Measurements from ENCODE around the gene NCKAP5. TPM values are rescaled to one million over a fixed set of nuclear protein-coding genes. Genes with fewer than 3 reads are reported as not detected.

Gene NCKAP5
- polyA plus RNA-seq, 1 experiment = 2.1 TPM

DNA sequence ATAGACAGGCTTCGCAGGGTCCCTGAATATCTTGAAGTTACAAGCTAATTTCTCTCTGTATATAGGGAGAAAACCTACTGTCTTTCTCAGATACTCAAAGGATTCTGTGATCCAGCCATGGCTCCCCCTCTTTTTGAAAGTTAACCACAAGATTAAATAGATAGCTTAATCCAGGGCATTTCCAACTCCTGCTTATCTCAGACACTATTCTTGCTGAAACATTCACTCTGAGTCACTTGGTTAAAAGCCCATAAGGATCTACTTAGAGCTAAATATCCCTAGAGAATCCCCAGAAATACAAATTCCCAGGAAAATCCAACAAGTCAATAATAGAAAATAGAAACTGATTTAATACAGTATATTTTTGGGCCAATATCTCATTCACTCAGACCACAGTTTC is 719.1 kb downstream of the NCKAP5 start:
- TF ChIP-seq, protein P1, sequence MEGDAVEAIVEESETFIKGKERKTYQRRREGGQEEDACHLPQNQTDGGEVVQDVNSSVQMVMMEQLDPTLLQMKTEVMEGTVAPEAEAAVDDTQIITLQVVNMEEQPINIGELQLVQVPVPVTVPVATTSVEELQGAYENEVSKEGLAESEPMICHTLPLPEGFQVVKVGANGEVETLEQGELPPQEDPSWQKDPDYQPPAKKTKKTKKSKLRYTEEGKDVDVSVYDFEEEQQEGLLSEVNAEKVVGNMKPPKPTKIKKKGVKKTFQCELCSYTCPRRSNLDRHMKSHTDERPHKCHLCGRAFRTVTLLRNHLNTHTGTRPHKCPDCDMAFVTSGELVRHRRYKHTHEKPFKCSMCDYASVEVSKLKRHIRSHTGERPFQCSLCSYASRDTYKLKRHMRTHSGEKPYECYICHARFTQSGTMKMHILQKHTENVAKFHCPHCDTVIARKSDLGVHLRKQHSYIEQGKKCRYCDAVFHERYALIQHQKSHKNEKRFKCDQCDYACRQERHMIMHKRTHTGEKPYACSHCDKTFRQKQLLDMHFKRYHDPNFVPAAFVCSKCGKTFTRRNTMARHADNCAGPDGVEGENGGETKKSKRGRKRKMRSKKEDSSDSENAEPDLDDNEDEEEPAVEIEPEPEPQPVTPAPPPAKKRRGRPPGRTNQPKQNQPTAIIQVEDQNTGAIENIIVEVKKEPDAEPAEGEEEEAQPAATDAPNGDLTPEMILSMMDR (IDR thresholded peaks at IDR 0.05; ENCODE audit: insufficient read depth, low read depth, low read length) = no peak
- Histone ChIP-seq H3K4me3 (ENCODE audit: low read depth, low read length) (no peak overlapping the region), H3K36me3 (ENCODE audit: control insufficient read depth, insufficient read depth, low read length) (no peaks in the 10 kb centered on the region), H3K27me3 (ENCODE audit: control insufficient read depth, insufficient read depth, low read length) (no peaks in the 10 kb centered on the region)
- POLR2A ChIA-PET = interaction anchor here (0.6 kb wide), 1 partner anchor 411 kb away, joined by 8 read pairs; no protein-coding TSS in a partner anchor
- no peak for DNase-seq (ENCODE audit: low read depth)
- CTCF ChIA-PET = no interaction called here

DNA sequence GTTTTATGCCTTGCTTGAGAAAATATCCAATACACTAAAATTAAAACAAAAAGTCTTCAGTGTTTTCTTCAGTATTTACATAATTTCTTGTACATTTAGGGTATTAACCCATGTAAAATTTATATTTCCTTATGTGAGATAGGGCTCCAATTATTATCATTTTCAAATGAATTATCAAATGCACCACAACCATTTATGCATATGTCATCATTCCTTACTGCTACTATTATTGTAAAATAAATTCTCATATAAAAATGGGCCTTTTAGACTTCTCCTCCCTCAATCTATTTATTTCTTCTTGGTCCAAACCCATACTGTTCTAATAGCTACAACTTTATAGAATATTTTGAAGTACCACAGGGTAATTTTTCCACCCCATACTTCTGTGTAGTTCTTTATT is 722.9 kb downstream of the NCKAP5 start:
- TF ChIP-seq, protein P1 (IDR thresholded peaks at IDR 0.05; ENCODE audit: insufficient read depth, low read depth, low read length) = no peak
- POLR2A ChIA-PET = no interaction called here

DNA sequence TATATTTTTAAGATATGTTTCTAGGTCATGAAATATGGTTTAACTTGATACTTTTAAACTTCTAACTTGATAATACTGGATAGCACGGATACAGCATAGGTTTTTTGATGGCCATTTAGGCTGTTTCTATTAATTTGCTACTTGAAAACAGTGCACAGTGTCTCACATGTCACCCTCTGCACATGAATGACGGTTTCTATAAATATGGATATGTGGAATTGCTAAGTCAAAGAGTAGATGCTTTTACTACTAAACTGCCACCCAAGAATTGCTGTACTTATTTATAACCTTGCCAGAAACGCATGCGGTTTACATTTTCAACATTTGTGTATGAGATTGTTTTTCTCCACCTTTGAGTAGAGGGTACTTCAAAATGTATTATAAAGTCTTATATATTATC is 723.7 kb downstream of the NCKAP5 start:
- no peak for DNase-seq (ENCODE audit: low read depth)
- ChIA-PET POLR2A (no interaction called here), CTCF (no interaction called here)
- H3K36me3 ChIP-seq (ENCODE audit: control insufficient read depth, insufficient read depth, low read length) = no peaks in the 10 kb centered on the region
- no peak overlapping the region for H3K4me3 ChIP-seq (ENCODE audit: low read depth, low read length)
- no peaks in the 10 kb centered on the region for H3K27me3 ChIP-seq (ENCODE audit: control insufficient read depth, insufficient read depth, low read length)
- TF ChIP-seq, protein P1 (IDR thresholded peaks at IDR 0.05; ENCODE audit: insufficient read depth, low read depth, low read length) = no peak

More for the DNA sequence above, 722.9 kb downstream of the NCKAP5 start:
- H3K4me3 ChIP-seq (ENCODE audit: low read depth, low read length) = no peak overlapping the region
- H3K36me3 ChIP-seq (ENCODE audit: control insufficient read depth, insufficient read depth, low read length) = no peaks in the 10 kb centered on the region
- DNase-seq (ENCODE audit: low read depth) = no peak
- H3K27me3 ChIP-seq (ENCODE audit: control insufficient read depth, insufficient read depth, low read length) = no peaks in the 10 kb centered on the region
- CTCF ChIA-PET = no interaction called here

DNA sequence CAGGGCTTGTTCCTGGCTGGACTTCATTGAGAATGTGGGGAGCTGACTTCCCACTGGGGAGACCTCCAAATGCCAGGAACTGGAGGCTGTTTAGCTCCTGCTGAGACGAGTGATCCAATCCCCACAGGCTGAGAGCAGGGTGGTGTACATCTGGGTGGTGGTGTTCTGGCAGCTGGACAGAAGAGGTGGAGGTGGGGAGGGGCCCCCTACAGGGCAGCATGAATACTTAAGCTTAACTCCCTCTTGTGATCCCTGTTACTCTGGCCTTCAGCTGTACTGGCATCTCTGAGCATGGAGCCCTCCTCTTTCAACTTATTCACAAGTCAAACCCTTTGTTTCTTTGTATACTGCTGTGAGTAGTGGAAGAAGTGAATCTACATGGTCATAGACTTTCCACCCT is 730.5 kb downstream of the NCKAP5 start:
- DNase-seq (ENCODE audit: low read depth) = no peak
- TF ChIP-seq, protein P1 (IDR thresholded peaks at IDR 0.05; ENCODE audit: insufficient read depth, low read depth, low read length) = no peak
- no peak overlapping the region for H3K4me3 ChIP-seq (ENCODE audit: low read depth, low read length)

DNA sequence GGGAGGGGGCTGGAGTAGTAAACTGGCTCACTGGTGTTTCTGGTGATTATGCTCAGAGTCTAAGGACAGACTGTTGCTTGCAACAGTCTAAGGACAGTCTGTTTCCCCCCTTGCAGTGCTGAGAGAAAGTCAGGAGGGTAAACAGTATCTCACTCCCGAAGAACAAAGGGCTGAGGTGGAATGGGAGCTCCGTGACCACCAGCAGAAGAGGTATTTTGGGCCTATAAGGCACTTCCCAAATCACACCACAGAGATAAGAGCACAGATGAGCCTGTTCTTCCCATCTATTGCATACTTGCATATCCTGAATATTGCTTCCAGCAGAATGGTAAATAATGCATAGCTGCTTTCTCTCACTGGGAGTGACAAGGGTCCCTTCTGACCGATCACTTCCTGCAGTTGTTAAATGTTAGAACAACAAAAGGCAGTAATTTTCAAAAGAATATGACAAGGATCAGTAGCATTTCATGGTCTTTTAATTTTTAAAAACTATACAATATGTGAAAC is 737.9 kb downstream of the NCKAP5 start:
- no peaks in the 10 kb centered on the region for H3K27me3 ChIP-seq (ENCODE audit: control insufficient read depth, insufficient read depth, low read length)
- ChIA-PET POLR2A (no interaction called here), CTCF (no interaction called here)
- no peaks in the 10 kb centered on the region for H3K36me3 ChIP-seq (ENCODE audit: control insufficient read depth, insufficient read depth, low read length)
- H3K4me3 ChIP-seq (ENCODE audit: low read depth, low read length) = no peak overlapping the region
- TF ChIP-seq, protein P1 (IDR thresholded peaks at IDR 0.05; ENCODE audit: insufficient read depth, low read depth, low read length) = no peak
- DNase-seq (ENCODE audit: low read depth) = no peak

More for the DNA sequence above, 730.5 kb downstream of the NCKAP5 start:
- no peaks in the 10 kb centered on the region for H3K36me3 ChIP-seq (ENCODE audit: control insufficient read depth, insufficient read depth, low read length)
- ChIA-PET POLR2A (no interaction called here), CTCF (no interaction called here)
- no peaks in the 10 kb centered on the region for H3K27me3 ChIP-seq (ENCODE audit: control insufficient read depth, insufficient read depth, low read length)
